GM19463 (cell line): ENCODE data around the gene REC114.
"Not testable (repeated sequence)": the region's sequence is repeated elsewhere in the genome, so short reads cannot be mapped to it uniquely, and the experiment has no call there.

Experiments used
- ATAC-seq: cut with Tn5 transposase; IDR thresholded peaks from one replicate; pipeline ENCODE4 v1.9.1; 2021; ENCODE audit warnings: mild to moderate bottlenecking, moderate library complexity; ENCODE audit not compliant: unreplicated experiment

The REC114 gene

DNA sequence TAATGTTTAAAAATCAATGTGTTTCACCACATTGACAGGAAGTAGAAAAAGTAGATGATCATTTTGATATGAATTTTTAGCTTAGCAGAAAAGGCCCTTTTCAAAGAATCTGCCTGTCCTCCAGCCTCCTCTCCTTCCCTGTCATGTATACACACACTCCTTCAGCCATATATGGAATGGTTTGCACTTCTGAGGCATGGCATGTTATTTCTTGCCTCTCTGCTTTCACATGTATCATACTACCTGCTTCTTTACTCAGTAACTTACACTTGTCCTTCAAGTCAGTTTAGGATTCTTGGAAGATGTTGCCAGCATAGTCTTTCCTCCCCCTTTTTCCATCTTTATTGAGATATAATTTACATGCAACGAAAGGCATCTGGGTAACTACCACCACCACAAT lies 79.0 kb downstream of the REC114 start:
- no peak for ATAC-seq

DNA sequence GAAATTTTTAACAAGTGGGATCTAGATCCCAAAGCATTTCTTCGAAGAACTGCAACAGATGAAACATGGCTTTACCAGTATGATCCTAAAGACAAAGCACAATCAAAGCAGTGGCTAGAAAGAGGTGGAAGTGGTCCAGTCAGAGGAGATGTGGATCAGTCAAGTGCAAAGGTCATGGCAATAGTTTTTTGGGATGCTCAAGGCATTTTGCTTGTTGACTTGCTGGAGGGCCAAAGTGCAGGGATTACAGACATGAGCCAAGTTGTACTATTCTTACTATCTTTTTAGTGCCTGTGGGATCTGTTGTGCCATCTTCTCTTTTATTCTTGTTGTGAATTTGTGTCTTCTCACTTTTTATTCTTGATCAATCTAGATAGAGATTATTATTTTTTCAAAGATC lies 82.0 kb downstream of the REC114 start:
- no peak for ATAC-seq

DNA sequence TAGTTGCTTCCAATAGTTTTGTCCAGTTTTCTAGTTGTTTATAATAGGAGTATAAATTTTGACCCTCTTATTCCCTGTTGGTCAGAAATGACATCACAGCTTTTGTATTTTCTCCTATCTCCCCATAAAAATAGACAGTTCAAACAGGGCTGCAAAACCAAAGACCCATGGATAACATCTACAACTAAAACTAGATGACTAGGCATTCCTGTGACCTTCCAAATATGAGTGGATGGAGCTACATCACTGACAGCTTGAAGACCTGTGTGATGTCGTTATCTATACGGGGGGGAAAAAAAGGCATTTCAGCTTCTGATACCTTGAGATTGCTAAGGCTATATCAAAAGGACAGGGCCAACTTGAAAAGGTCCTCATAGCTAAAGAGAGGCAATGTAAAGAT lies 84.6 kb downstream of the REC114 start:
- ATAC-seq, result no peak

DNA sequence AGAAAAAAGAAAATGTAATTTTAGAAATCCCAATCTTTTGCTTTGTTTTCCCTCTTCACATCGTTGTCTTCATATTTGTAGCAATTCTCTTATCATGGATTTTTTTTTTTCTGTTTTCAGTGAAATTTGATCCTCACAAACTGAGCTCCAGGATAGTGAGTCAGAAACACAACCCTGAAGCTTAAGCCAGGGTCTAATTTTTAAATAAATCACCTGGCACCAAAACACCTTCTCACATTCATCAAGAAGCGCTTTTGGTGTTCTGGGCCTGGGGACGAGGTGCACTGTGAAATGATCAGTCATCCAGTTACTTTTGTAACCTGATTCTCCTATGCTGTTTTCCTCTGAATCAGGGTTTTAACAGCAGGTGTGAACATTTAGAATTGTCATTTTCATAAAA lies 87.7 kb downstream of the REC114 start:
- ATAC-seq, result no peak

GRCh38 chr15:73538123-73538522 lies 95.2 kb downstream of the REC114 start:
- ATAC-seq, result no peak

DNA sequence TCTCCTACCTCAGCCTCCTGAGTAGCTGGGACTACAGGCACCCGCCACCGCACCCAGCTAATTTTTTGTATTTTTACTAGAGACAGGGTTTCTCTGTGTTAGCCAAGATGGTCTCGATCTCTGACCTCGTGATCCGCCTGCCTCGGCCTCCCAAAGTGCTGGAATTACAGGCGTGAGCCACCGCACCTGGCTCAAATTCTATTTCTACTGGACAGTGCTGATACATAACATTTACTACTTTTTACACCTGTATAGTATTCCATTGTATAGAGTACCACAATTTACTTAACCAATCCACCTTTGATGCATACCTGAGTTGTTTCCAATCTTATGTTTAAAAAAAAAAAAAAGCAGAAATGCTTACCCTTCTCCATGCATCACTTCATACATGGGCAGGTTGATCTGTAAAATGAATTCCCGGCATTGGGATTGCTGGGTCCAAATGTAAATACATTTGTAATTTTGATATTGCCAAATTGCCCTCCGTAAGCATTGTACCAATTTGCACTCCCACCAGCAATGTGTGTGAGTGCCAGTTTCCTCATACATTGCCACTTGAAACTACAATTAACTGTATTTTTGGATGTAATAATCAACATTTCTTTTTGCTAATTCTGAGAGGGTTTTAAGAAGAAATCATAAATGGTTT lies 95.7 kb downstream of the REC114 start:
- no peak for ATAC-seq

DNA sequence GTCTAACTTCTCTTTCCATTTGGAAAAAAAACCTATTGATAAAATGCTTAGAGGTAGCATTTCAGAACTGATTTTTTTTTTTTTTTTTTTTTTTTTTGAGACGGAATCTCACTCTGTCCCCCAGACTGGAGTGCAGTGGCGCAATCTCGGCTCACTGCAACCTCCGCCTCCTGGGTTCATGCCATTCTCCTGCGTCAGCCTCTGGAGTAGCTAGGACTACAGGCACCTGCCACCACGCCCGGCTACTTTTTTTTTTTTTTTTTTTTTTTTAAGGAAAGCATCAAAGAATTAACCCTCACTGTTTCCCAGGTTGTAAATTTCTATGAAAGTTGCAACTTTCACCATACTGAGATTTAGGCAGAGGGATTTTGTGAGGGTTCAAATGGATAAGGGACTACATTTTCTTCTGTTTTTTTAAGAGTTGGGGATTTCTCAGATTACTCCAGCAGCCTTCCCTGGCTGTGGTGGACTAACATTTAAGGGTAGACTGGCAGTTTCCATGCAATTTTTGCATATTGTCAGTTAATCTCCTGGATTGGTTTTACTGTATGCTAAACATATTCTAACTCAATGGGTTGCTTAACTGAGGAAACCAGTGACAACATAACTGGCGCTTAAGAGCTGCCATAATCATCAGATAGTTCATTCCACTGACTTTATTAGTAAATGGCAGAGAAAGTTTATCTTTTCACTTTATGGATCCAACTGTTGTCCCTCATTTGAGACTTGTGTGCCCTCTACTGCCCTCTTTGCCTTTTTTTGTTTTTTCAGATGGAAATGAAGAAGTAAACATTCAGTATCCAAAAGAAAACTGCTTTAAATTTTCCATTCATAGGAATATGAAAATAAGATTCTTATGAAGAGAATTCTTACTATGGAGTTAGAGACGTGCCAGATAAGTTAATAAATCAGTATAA lies 96.5 kb downstream of the REC114 start:
- no peak for ATAC-seq

- ATAC-seq, result no peak
Observed at GRCh38 chr15:73540161-73540560, 97.2 kb downstream of the REC114 start.

DNA sequence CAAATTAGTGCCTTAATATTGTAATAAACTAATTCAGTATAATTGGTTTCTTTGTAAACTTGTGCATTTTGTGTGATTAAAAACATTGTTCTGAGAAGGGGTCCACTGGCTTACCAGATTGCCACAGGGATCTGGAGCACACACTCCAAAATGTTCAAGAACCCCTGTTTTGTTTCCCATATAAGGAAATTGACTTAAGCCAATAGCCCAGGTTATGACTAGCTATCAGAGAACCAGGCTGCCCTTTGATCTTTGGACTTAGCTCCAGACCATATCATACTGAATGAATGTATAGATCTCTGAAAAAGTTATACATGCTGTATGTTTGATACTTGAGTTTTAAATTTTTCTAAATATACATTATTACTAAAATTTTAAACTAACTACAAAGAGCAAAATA lies 98.5 kb downstream of the REC114 start:
- ATAC-seq, result no peak

- ATAC-seq, result not testable (repeated sequence)
Observed at GRCh38 chr15:73548925-73549324, 106.0 kb downstream of the REC114 start.

DNA sequence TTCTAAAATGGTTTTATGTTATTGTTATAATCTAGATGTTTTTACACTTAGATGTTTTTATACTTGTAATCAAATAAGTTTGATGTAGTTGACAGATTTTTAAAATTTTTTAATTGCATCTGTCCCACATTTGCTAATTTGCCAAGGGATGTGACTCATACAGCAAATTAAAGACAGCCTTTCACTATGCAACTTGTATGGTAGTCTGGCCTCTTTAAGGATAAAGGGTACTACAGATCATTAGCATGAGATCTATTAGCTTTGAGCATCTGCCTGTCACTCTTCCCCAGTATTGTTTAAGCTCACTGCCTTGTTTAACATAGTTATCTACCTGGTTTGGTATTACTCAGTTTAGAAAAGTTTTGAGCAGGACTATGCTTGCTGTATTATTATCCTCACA lies 107.2 kb downstream of the REC114 start:
- no peak for ATAC-seq

DNA sequence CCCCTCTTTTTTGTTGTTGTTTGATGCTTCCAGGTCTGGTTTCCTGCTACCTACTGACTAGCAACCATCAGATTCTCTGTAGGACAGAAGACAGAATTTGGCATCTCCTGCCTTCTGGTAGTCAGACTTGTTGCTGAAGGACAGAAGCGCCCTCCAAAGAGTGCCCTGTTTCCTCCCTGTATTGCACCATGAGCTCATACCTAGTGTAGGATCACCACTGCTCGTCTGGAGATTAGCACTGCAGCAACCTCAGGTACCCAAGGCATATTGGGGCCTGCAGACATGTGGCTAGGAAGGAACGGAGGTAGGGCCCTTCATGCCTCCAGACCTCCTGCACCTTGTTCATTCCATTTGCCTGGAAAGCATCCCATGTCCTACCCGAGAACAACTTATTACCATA lies 112.1 kb downstream of the REC114 start:
- ATAC-seq, result no peak

- ATAC-seq, result no peak
Observed at GRCh38 chr15:73558529-73558928, 115.6 kb downstream of the REC114 start.

- no peak for ATAC-seq
Observed at GRCh38 chr15:73560501-73561117, 117.6 kb downstream of the REC114 start.

- no peak for ATAC-seq
Observed at GRCh38 chr15:73564255-73564654, 121.3 kb downstream of the REC114 start.

DNA sequence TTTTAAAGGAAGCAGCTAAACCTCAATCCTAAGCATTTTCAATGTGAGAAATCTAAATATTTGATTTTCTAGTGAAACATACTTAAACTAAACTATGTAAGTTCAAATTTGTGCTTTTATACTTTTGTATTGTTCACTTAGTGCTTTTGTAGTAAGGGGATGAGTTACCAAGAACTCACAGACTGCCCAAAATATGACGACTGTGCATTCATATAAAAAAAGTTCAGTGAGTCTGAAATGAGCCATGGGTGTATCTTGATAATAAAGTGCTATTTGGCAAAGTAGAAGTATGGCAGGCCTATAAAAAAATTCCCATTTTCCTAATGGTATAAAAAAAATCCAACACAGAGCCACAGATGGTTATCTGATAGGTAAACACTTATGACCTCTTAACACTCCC lies 124.1 kb downstream of the REC114 start:
- no peak for ATAC-seq

- ATAC-seq, result no peak
Observed at GRCh38 chr15:73568564-73569280, 125.8 kb downstream of the REC114 start.

DNA sequence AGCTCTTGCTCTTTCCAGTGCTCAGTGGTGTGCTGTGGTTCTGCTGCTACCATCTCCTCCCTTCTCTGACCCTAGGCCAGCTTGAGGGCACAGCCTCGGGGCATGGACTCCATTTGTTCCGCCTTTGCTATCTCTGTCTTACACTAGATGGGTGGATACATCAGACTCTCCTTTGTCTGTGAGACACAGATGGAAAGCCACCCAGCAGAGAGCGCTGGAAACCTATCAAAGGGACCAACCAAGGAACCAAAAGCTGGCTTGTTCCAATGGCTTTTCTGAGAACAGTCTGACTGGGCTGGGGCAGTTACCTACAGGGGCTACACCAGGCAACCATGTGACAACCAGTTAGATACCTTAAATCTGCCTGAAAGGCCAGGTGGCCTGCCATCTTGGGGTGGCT lies 126.4 kb downstream of the REC114 start:
- ATAC-seq, result no peak

DNA sequence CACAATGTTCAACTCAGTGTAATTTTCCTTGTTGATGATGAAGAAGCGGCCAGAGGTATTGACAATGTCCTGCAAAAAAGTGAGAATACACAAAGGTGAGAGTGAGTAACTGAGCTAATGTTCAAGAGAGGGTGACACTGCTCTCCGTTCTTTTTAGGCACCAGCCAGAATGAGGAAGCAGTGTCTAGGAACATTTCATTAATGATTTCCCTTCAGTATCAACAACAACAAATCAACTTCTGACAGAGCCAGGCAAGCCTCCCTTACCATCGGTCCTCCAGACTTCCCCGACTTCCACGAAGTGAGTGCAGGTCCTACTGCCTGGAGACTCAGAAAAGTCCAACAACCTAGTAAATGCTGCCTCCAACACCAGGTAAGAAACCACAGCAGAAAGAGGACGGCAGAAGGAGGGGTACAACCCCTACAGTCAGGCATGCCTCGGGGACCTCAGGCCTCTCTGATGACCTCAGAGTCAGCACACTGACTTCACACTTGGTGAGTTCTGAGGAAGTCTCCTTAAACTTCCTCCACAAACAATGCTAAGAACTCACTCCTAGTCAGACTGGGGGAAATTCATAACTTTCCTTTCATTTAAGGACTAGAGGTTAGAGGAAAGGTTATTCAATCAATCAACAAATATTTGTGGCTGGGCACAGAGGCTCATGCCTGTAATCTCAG lies 127.5 kb downstream of the REC114 start:
- ATAC-seq, result no peak

DNA sequence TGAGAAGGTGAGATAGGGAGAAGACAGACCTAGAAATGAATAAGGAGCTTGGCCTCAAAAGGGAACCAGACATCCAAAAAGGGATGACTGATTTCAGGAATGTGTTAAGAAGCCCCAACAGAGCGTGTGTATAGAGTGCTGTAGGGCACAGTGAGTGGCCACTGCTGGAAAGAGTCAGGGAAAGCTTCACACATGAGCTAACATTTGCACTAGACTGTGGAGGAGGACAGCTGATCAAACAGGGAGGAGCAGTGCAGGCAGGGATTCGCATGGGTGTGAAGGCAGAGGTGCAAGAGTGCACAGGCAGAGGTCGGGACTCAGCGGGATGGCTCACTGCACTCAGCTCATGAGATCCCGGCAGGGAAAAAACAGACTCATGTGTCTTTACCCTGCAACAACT lies 128.4 kb downstream of the REC114 start:
- ATAC-seq, result no peak

DNA sequence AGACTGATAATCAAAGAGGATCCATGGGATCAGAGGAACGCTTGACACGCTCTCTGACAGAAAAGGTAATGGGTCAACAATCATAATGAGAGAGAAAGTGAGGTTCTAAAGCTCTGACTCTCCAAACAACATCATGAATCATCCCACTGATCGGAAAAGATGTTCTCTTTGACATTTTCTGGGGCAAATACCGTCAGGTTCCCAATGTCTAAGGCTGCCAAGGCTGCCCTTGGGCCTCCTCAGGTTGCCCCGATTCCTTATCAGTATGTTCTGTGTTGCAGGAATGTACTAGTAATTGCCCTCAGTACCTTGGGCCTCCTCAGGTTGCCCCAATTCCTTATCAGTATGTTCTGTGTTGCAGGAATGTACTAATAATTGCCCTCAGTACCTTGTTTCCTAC lies 129.3 kb downstream of the REC114 start:
- no peak for ATAC-seq
